Measurements from ENCODE around the gene TDRD6.

The TDRD6 gene

GRCh38 chr6:46706464-46706863, 18.8 kb downstream of the TDRD6 start:
- Histone ChIP-seq H3K9me2 (replicated peaks; ENCODE audit: low read depth, low read length) (no peaks in the 10 kb centered on the region), H3K4me1 (ENCODE audit: insufficient read depth, low read length, poor library complexity, severe bottlenecking) (no peaks in the 10 kb centered on the region), H3K9me3 (ENCODE audit: insufficient read depth, low read depth, low read length) (no peaks in the 10 kb centered on the region), H3K79me2 (ENCODE audit: insufficient read depth, low read length) (no peaks in the 10 kb centered on the region), H3K4me3 (ENCODE audit: low read length, poor library complexity, severe bottlenecking) (no peak overlapping the region), H3K36me3 (ENCODE audit: insufficient read depth, low read length) (no peaks in the 10 kb centered on the region), H3K4me2 (ENCODE audit: low read depth, low read length, poor library complexity, severe bottlenecking) (no peak overlapping the region), H3F3A (ENCODE audit: low read depth) (no peaks in the 10 kb centered on the region), H3K27me3 (ENCODE audit: insufficient read depth, low read length, poor library complexity, severe bottlenecking) (no peaks in the 10 kb centered on the region), H2AFZ (ENCODE audit: low read length) (no peak overlapping the region), H4K20me1 (ENCODE audit: insufficient read depth, low read length, poor library complexity, severe bottlenecking) (no peaks in the 10 kb centered on the region), H3K9ac (ENCODE audit: low read depth, low read length, poor library complexity, severe bottlenecking) (no peak overlapping the region)
- TF ChIP-seq CTCF (conservative IDR thresholded peaks at IDR 0.05; ENCODE audit: low read length) (no peak), EZH2phosphoT487 (IDR thresholded peaks at IDR 0.05; ENCODE audit: borderline replicate concordance) (no peak)

DNA sequence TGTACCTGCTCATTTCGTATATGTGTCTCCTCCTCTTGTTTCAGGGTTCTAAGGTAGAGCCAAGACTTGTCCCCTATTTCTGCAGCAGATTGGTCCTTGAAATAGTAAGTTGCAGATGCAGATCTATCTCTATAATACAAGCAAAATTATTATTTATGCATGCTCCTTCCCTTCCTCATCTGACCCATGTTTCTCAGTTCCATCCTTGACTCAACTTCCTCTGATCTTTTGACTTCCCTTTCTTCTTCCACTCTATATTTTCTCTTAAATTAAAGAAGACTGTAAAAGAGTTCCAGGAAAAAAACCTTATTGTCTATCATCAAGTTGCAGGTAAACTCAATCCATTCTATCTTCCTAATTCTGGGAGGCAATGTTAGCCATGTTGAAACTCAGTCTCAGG, 23.8 kb downstream of the TDRD6 start:
- Histone ChIP-seq H3F3A (ENCODE audit: low read depth) (no peaks in the 10 kb centered on the region), H3K79me2 (ENCODE audit: insufficient read depth, low read length) (no peaks in the 10 kb centered on the region), H3K9ac (ENCODE audit: low read depth, low read length, poor library complexity, severe bottlenecking) (no peak overlapping the region), H3K36me3 (ENCODE audit: insufficient read depth, low read length) (no peaks in the 10 kb centered on the region), H3K9me2 (replicated peaks; ENCODE audit: low read depth, low read length) (no peaks in the 10 kb centered on the region), H3K4me1 (ENCODE audit: insufficient read depth, low read length, poor library complexity, severe bottlenecking) (no peaks in the 10 kb centered on the region), H3K4me3 (ENCODE audit: low read length, poor library complexity, severe bottlenecking) (no peak overlapping the region), H3K27me3 (ENCODE audit: insufficient read depth, low read length, poor library complexity, severe bottlenecking) (no peaks in the 10 kb centered on the region), H3K4me2 (ENCODE audit: low read depth, low read length, poor library complexity, severe bottlenecking) (no peak overlapping the region), H2AFZ (ENCODE audit: low read length) (no peak overlapping the region), H4K20me1 (ENCODE audit: insufficient read depth, low read length, poor library complexity, severe bottlenecking) (no peaks in the 10 kb centered on the region), H3K9me3 (ENCODE audit: insufficient read depth, low read depth, low read length) (no peaks in the 10 kb centered on the region)
- TF ChIP-seq CTCF (conservative IDR thresholded peaks at IDR 0.05; ENCODE audit: low read length): no peak
- no peak for TF ChIP-seq EZH2phosphoT487 (IDR thresholded peaks at IDR 0.05; ENCODE audit: borderline replicate concordance)

DNA sequence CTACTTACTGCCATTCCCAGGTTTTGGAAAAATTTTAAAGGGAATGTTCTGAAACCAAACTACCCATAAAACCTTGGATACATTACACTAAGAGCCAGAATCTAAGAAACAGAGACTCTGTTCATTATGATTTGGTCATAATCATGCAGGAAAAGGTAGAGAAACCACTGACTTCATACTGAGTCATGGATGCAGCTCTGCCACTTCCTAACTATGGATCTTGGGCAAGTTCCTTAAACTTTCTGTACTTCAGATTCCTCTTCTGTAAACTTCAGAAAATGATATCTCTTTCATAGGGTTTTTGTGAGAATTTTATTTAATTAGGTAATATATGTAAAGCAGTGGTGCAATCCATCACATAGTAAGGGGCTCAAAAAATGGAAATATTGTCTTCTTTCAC, 27.5 kb downstream of the TDRD6 start:
- Histone ChIP-seq H3K9me3 (ENCODE audit: insufficient read depth, low read depth, low read length) (no peaks in the 10 kb centered on the region), H3K79me2 (ENCODE audit: insufficient read depth, low read length) (no peaks in the 10 kb centered on the region), H3K9me2 (replicated peaks; ENCODE audit: low read depth, low read length) (no peaks in the 10 kb centered on the region), H3K36me3 (ENCODE audit: insufficient read depth, low read length) (no peaks in the 10 kb centered on the region), H3K27me3 (ENCODE audit: insufficient read depth, low read length, poor library complexity, severe bottlenecking) (no peaks in the 10 kb centered on the region), H3K4me1 (ENCODE audit: insufficient read depth, low read length, poor library complexity, severe bottlenecking) (no peaks in the 10 kb centered on the region), H3K4me2 (ENCODE audit: low read depth, low read length, poor library complexity, severe bottlenecking) (no peak overlapping the region), H3K4me3 (ENCODE audit: low read length, poor library complexity, severe bottlenecking) (no peak overlapping the region), H2AFZ (ENCODE audit: low read length) (no peak overlapping the region), H3F3A (ENCODE audit: low read depth) (no peaks in the 10 kb centered on the region), H4K20me1 (ENCODE audit: insufficient read depth, low read length, poor library complexity, severe bottlenecking) (no peaks in the 10 kb centered on the region), H3K9ac (ENCODE audit: low read depth, low read length, poor library complexity, severe bottlenecking) (no peak overlapping the region)
- TF ChIP-seq CTCF (conservative IDR thresholded peaks at IDR 0.05; ENCODE audit: low read length) (no peak), EZH2phosphoT487 (IDR thresholded peaks at IDR 0.05; ENCODE audit: borderline replicate concordance) (no peak)
